Ishikawa (cell line): ENCODE data around the gene CAMTA1.

Experiments used
- CEBPB ChIP-seq: IDR thresholded peaks from 2 replicates; pipeline ENCODE4 v1.6.1; 2012
- CREB1 ChIP-seq: IDR thresholded peaks from 2 replicates; pipeline ENCODE4 v1.6.1; 2012; ENCODE audit warnings: low read depth
- EGR1 ChIP-seq: IDR thresholded peaks from 2 replicates; pipeline ENCODE4 v1.6.1; 2012
- FOXM1 ChIP-seq: IDR thresholded peaks from 2 replicates; pipeline ENCODE4 v1.6.1; 2012; ENCODE audit warnings: low read depth, borderline replicate concordance
- YY1 ChIP-seq: IDR thresholded peaks from 2 replicates; pipeline ENCODE4 v1.6.1; 2012; ENCODE audit warnings: low read depth

GRCh38 chr1:7388488-7389185 is 603.4 kb downstream of the CAMTA1 start:
- no peak for TF ChIP-seq CEBPB
- no peak for TF ChIP-seq YY1
- TF ChIP-seq CREB1 = no peak
- no peak for TF ChIP-seq EGR1
- TF ChIP-seq FOXM1 = no peak
